ENCODE results near the gene RAB40B. TPM values are rescaled to one million over a fixed set of nuclear protein-coding genes. Genes with fewer than 3 reads are reported as not detected.

RAB40B gene
- total RNA-seq, 1 experiment from 2014 or later, result 3.2 TPM

DNA sequence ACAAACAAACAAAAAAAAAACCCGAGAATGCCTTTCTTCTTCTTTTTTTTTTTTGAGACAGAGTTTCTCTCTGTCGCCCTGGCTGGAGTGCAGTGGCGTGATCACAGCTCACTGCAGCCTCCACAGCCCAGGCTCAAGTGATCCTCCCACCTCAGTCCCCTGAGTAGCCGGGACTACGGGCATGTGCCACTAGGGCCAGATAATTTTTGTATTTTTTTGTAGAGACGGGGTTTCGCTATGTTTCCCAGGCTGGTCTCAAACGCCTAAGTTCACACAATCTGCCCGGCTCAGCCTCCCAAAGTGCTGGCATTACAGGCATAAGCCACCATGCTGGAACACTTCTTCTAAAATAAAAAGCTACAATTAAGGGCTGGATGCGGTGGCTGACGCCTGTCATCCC is 33.3 kb downstream of the RAB40B start:
- ChIA-PET CTCF (no interaction called here), POLR2A (ENCODE audit: low non-redundant PET) (no interaction called here)
- H3K9me3 ChIP-seq (ENCODE audit: low read depth, low read length, poor library complexity, severe bottlenecking), result no peaks in the 10 kb centered on the region
- DNase-seq (ENCODE audit: low spot score), result no peak
- H3K4me1 ChIP-seq (ENCODE audit: insufficient read depth, low read length, poor library complexity, severe bottlenecking), result peaks cover 8% of the 10 kb centered on the region
- intact Hi-C loops (cut with micrococcal nuclease; ENCODE audit: unreplicated experiment), result no loop called here
- no peaks in the 10 kb centered on the region for H3K36me3 ChIP-seq (ENCODE audit: insufficient read depth, low read length, poor library complexity, severe bottlenecking)
- no TSS peak for BruUV-seq (replicated peaks)
- no peak overlapping the region for H3K4me3 ChIP-seq (ENCODE audit: low read depth, low read length, poor library complexity, severe bottlenecking)
- TF ChIP-seq, protein P1, sequence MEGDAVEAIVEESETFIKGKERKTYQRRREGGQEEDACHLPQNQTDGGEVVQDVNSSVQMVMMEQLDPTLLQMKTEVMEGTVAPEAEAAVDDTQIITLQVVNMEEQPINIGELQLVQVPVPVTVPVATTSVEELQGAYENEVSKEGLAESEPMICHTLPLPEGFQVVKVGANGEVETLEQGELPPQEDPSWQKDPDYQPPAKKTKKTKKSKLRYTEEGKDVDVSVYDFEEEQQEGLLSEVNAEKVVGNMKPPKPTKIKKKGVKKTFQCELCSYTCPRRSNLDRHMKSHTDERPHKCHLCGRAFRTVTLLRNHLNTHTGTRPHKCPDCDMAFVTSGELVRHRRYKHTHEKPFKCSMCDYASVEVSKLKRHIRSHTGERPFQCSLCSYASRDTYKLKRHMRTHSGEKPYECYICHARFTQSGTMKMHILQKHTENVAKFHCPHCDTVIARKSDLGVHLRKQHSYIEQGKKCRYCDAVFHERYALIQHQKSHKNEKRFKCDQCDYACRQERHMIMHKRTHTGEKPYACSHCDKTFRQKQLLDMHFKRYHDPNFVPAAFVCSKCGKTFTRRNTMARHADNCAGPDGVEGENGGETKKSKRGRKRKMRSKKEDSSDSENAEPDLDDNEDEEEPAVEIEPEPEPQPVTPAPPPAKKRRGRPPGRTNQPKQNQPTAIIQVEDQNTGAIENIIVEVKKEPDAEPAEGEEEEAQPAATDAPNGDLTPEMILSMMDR (conservative IDR thresholded peaks at IDR 0.05; ENCODE audit: low read depth, low read length), result no peak
- TF ChIP-seq EZH2 (IDR thresholded peaks at IDR 0.05; ENCODE audit: borderline replicate concordance, low read depth, low read length, poor library complexity, severe bottlenecking), result no peak
- H3K27ac ChIP-seq (ENCODE audit: low read depth, low read length, poor library complexity, severe bottlenecking), result no peak overlapping the region
- H3K27me3 ChIP-seq (replicated peaks; ENCODE audit: insufficient read depth, low read depth, low read length, poor library complexity), result no peaks in the 10 kb centered on the region

DNA sequence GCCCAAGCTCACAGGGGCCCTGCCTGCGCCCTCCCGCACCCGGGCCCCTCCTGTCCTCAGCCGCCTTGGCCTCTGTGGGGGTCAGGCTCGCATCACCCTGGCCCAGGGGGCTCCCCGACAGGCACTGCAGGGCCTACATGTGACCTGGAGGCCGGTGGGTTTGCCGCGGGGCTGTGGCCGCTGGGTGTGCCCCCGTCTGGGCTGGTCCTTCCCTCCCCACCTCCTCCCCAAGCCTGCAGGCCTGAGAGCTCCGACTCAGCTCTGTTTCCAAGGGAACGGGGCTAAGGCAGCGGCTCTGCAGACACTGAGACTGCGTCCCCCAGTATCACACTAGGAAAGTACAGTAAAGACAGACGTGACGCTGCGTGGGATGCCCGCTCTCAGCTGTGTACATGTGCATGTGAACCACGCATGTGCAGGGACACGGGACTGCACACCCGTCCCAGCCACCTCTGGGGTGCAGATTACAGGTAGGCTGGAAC is 33.8 kb downstream of the RAB40B start:
- DNase-seq (ENCODE audit: low spot score), result no peak
- POLR2A ChIA-PET (ENCODE audit: low non-redundant PET), result no interaction called here

DNA sequence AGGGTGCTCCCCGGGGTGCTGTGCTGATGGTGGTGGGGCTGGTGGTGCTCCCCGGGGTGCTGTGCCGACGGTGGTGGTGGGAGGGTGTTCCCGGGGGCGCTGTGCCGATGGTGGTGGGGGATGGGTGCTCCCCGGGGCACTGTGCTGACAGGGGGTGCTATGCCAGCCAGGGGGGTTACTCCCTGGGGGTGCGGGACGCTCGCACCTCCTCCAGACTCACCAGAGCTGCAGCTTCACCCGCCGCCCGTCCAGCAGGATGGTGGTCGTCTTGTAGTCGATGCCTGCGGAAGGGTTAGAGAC is 34.3 kb downstream of the RAB40B start:
- DNase-seq (ENCODE audit: low spot score), result no peak

More for the DNA sequence above, 33.8 kb downstream of the RAB40B start:
- Histone ChIP-seq H3K4me1 (ENCODE audit: insufficient read depth, low read length, poor library complexity, severe bottlenecking) (peaks cover 8% of the 10 kb centered on the region), H3K4me3 (ENCODE audit: low read depth, low read length, poor library complexity, severe bottlenecking) (no peak overlapping the region), H3K27me3 (replicated peaks; ENCODE audit: insufficient read depth, low read depth, low read length, poor library complexity) (no peaks in the 10 kb centered on the region), H3K9me3 (ENCODE audit: low read depth, low read length, poor library complexity, severe bottlenecking) (no peaks in the 10 kb centered on the region), H3K27ac (ENCODE audit: low read depth, low read length, poor library complexity, severe bottlenecking) (no peak overlapping the region), H3K36me3 (ENCODE audit: insufficient read depth, low read length, poor library complexity, severe bottlenecking) (no peaks in the 10 kb centered on the region)
- intact Hi-C loops (cut with micrococcal nuclease; ENCODE audit: unreplicated experiment), result no loop called here
- TF ChIP-seq, protein P1 (conservative IDR thresholded peaks at IDR 0.05; ENCODE audit: low read depth, low read length), result no peak
- no peak for TF ChIP-seq EZH2 (IDR thresholded peaks at IDR 0.05; ENCODE audit: borderline replicate concordance, low read depth, low read length, poor library complexity, severe bottlenecking)
- no TSS peak for BruUV-seq (replicated peaks)
- CTCF ChIA-PET, result no interaction called here

More for the DNA sequence above, 34.3 kb downstream of the RAB40B start:
- Histone ChIP-seq H3K4me3 (ENCODE audit: low read depth, low read length, poor library complexity, severe bottlenecking) (no peak overlapping the region), H3K27me3 (replicated peaks; ENCODE audit: insufficient read depth, low read depth, low read length, poor library complexity) (no peaks in the 10 kb centered on the region), H3K4me1 (ENCODE audit: insufficient read depth, low read length, poor library complexity, severe bottlenecking) (peaks cover 8% of the 10 kb centered on the region), H3K27ac (ENCODE audit: low read depth, low read length, poor library complexity, severe bottlenecking) (no peak overlapping the region), H3K9me3 (ENCODE audit: low read depth, low read length, poor library complexity, severe bottlenecking) (no peaks in the 10 kb centered on the region), H3K36me3 (ENCODE audit: insufficient read depth, low read length, poor library complexity, severe bottlenecking) (no peaks in the 10 kb centered on the region)
- no TSS peak for BruUV-seq (replicated peaks)
- intact Hi-C loops (cut with micrococcal nuclease; ENCODE audit: unreplicated experiment), result no loop called here
- no peak for TF ChIP-seq EZH2 (IDR thresholded peaks at IDR 0.05; ENCODE audit: borderline replicate concordance, low read depth, low read length, poor library complexity, severe bottlenecking)
- TF ChIP-seq, protein P1 (conservative IDR thresholded peaks at IDR 0.05; ENCODE audit: low read depth, low read length), result no peak
- CTCF ChIA-PET, result no interaction called here
- POLR2A ChIA-PET (ENCODE audit: low non-redundant PET), result no interaction called here
